HG02610 (cell line): ENCODE data around the gene RMND1.

Experiments
- ATAC-seq: cut with Tn5 transposase; IDR thresholded peaks from one replicate; pipeline ENCODE4 v1.9.1; 2021; ENCODE audit warnings: mild to moderate bottlenecking, moderate library complexity; ENCODE audit not compliant: unreplicated experiment

RMND1 gene

GRCh38 chr6:151425561-151425960 lies 26.4 kb downstream of the RMND1 start:
- no peak for ATAC-seq

GRCh38 chr6:151422981-151423380 lies 28.9 kb downstream of the RMND1 start:
- ATAC-seq, result no peak

GRCh38 chr6:151417477-151417876 lies 34.4 kb downstream of the RMND1 start:
- no peak for ATAC-seq

GRCh38 chr6:151414641-151415260 lies 37.2 kb downstream of the RMND1 start:
- ATAC-seq, result no peak

- ATAC-seq, result no peak
These were observed 38.4 kb downstream of the RMND1 start for GRCh38 chr6:151413372-151414145.

- ATAC-seq, result no peak
These were observed 39.0 kb downstream of the RMND1 start for GRCh38 chr6:151412909-151413308.

GRCh38 chr6:151409679-151410078 lies 42.2 kb downstream of the RMND1 start:
- no peak for ATAC-seq

GRCh38 chr6:151409260-151409659 lies 42.7 kb downstream of the RMND1 start:
- peak; percentile 61 for ATAC-seq

- peak; percentile 8 for ATAC-seq
These were observed 43.1 kb downstream of the RMND1 start for GRCh38 chr6:151408858-151409257.

GRCh38 chr6:151403919-151404308 lies 48.0 kb downstream of the RMND1 start:
- no peak for ATAC-seq

- ATAC-seq, result no peak
These were observed 49.7 kb downstream of the RMND1 start for GRCh38 chr6:151402228-151402627.

- ATAC-seq, result no peak
These were observed 51.5 kb downstream of the RMND1 start for GRCh38 chr6:151400473-151400872.

- no peak for ATAC-seq
These were observed 52.2 kb downstream of the RMND1 start for GRCh38 chr6:151399679-151400078.

- no peak for ATAC-seq
These were observed 58.5 kb downstream of the RMND1 start for GRCh38 chr6:151393410-151393809.

GRCh38 chr6:151392427-151392826 lies 59.5 kb downstream of the RMND1 start:
- ATAC-seq, result no peak

- peak; percentile 9 for ATAC-seq
These were observed 60.2 kb downstream of the RMND1 start, which contains the start of gene ZBTB2 for GRCh38 chr6:151391471-151392413. Gene ZBTB2, minus strand, starts transcription at chr6:151391559. Its CDS starts 17,922 bp downstream, at chr6:151373637.

GRCh38 chr6:151390851-151391470 lies 61.0 kb downstream of the RMND1 start:
- ATAC-seq, result peak; percentile 4

- ATAC-seq, result peak; percentile 78
These were observed 61.6 kb downstream of the RMND1 start for GRCh38 chr6:151390276-151390850.

- peak; percentile 71 for ATAC-seq
These were observed 62.2 kb downstream of the RMND1 start for GRCh38 chr6:151389618-151390275.
